Nephron (organoid): ENCODE data around the gene IRX3.

Source experiments
- H3K27ac Mint-ChIP-seq, 3 experiments: 2 replicates each; pipeline ENCODE4 v1.8.0; 2020; ENCODE audit warnings: mixed read lengths in 3 of 3, mild to moderate bottlenecking in 2 of 3, moderate library complexity in 1 of 3
- H3K27me3 Mint-ChIP-seq: 2 replicates; pipeline ENCODE4 v1.8.0; 2021; ENCODE audit warnings: low read depth, mild to moderate bottlenecking, moderate library complexity, mixed read lengths
- H3K36me3 Mint-ChIP-seq: 2 replicates; pipeline ENCODE4 v1.8.0; 2020; ENCODE audit warnings: low read depth, mixed read lengths
- H3K4me1 Mint-ChIP-seq: 2 replicates; pipeline ENCODE4 v1.8.0; 2020; ENCODE audit warnings: mixed read lengths
- H3K4me3 Mint-ChIP-seq, 3 experiments: 2 replicates each; pipeline ENCODE4 v1.8.0; 2020; ENCODE audit warnings: mild to moderate bottlenecking in 3 of 3, mixed read lengths in 3 of 3, moderate library complexity in 2 of 3
- H3K9me3 Mint-ChIP-seq: 2 replicates; pipeline ENCODE4 v1.8.0; 2020; ENCODE audit warnings: mixed read lengths
- TF ChIP-seq, protein P1 (sequence below), 3 experiments: fragments of 200-600 bp; sonication (generic); IDR thresholded peaks; one replicate each; pipeline ENCODE4 v1.5.0; 2021; ENCODE audit warnings: antibody characterized with exemption in 3 of 3; ENCODE audit not compliant: unreplicated experiment in 3 of 3

IRX3 gene

DNA sequence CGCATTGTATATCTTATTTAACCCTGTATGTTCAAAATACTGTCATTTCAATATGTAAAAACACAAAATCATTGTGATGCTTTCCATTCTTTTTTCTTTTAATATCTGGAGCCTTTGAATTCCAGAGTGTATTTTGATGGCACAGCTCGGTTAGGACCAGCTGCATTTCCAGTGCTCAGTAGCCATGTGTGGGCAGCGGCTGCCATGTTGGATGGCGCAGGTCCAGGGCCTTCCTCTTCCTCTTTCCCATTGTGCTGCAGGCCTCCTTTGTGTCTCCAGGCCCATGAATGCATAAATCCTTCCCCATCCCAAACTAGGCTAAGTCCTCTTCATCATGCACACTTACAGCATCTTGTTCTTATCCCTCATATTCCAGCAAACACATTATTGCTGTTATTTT, 13.0 kb downstream of the IRX3 start:
- H3K27me3 Mint-ChIP-seq: peaks cover 45% of the 10 kb centered on the region
- no peaks in the 10 kb centered on the region for H3K9me3 Mint-ChIP-seq
- no peaks in the 10 kb centered on the region for H3K36me3 Mint-ChIP-seq
- no peaks in the 10 kb centered on the region for H3K4me1 Mint-ChIP-seq
- no peak overlapping the region for H3K27ac Mint-ChIP-seq
- no peak overlapping the region for H3K4me3 Mint-ChIP-seq
- TF ChIP-seq, protein P1, sequence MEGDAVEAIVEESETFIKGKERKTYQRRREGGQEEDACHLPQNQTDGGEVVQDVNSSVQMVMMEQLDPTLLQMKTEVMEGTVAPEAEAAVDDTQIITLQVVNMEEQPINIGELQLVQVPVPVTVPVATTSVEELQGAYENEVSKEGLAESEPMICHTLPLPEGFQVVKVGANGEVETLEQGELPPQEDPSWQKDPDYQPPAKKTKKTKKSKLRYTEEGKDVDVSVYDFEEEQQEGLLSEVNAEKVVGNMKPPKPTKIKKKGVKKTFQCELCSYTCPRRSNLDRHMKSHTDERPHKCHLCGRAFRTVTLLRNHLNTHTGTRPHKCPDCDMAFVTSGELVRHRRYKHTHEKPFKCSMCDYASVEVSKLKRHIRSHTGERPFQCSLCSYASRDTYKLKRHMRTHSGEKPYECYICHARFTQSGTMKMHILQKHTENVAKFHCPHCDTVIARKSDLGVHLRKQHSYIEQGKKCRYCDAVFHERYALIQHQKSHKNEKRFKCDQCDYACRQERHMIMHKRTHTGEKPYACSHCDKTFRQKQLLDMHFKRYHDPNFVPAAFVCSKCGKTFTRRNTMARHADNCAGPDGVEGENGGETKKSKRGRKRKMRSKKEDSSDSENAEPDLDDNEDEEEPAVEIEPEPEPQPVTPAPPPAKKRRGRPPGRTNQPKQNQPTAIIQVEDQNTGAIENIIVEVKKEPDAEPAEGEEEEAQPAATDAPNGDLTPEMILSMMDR (IDR thresholded peaks at IDR 0.05; ENCODE audit: unreplicated experiment in 3 of 3): no peak

DNA sequence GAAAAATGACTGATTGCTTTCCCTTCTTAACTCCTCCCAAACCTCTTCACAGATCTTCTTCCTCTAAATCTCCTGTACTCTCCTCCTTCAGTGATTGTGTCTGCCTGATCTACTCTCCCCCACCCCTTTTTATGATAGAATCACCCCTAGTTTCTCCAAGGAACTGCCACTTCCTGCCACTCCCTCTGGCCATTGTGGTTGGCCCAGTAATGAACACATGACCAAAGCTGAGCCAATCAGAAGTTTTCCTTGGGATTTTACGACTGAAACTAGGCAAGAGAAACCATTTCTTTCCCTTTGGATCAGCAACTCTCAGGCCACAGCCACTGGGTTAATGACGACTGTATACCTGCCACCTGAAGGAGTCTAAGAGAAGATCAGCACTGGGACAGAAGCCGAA, 15.9 kb downstream of the IRX3 start:
- H3K36me3 Mint-ChIP-seq: no peaks in the 10 kb centered on the region
- H3K9me3 Mint-ChIP-seq: no peaks in the 10 kb centered on the region
- H3K27ac Mint-ChIP-seq: no peak overlapping the region
- H3K27me3 Mint-ChIP-seq: peaks cover 23% of the 10 kb centered on the region
- no peak overlapping the region for H3K4me3 Mint-ChIP-seq
- no peaks in the 10 kb centered on the region for H3K4me1 Mint-ChIP-seq
- TF ChIP-seq, protein P1 (IDR thresholded peaks at IDR 0.05; ENCODE audit: unreplicated experiment in 3 of 3): no peak

DNA sequence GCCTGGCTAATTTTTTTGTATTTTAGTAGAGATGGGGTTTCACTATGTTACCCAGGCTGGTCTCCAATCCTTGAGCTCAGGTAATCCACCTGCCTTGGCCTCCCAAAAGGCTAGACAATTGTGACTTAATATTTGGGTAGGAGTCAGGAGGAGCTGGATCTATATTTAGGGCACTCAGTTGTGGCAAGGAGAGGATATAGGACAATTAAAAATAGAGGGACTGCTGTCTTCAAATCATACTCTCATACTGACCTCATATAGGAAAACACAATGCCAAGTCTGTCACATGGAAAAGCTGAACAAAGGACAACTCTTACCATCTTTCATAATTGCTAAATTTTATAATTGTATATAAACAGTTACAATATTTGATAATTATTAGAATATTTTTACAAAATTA, 17.1 kb downstream of the IRX3 start:
- Mint-ChIP-seq H3K36me3 (no peaks in the 10 kb centered on the region), H3K27ac (no peak overlapping the region), H3K9me3 (peaks cover 8% of the 10 kb centered on the region), H3K27me3 (peaks cover 20% of the 10 kb centered on the region), H3K4me3 (no peak overlapping the region), H3K4me1 (no peaks in the 10 kb centered on the region)
- TF ChIP-seq, protein P1 (IDR thresholded peaks at IDR 0.05; ENCODE audit: unreplicated experiment in 3 of 3): no peak

DNA sequence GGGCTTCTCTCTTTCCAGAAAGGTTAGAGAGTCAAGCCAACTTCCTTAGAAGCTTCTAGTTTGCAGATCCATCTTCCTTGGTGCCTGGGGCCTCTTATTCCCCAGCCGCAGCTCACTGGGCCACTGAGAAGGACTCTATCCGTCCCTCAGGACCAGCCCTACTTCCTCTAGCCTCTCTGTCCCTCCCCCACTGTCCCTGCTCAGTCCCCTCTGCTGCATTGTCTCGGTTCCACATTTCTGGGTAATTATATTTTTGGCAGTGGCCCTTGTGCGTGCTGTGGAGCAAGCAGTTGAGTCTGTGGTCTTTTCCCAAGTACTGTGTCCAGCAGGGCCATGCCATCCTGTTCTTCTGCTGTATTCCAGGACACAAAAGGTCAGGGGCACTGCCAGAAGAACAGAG, 17.8 kb downstream of the IRX3 start:
- H3K27ac Mint-ChIP-seq: no peak overlapping the region
- peaks cover 21% of the 10 kb centered on the region for H3K27me3 Mint-ChIP-seq
- TF ChIP-seq, protein P1 (IDR thresholded peaks at IDR 0.05; ENCODE audit: unreplicated experiment in 3 of 3): no peak

DNA sequence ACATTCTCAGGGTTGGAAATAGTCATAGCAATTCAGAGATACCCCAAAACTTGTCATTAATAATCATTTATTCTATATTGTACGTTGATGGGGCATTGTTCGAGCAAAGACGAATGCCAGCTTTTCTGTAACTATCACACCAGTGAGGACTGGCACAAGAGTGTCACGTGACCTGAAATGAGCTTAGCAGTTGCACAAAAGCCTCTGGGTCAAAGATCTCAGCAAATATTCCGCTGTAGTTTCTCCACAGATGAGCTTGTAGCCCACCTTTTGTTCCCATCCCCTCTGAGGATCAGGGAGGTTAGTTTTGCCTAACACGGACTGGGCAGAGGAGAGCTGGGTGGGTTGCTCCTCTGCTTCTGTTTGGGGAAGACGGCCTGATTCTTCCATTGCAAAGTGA, 18.2 kb downstream of the IRX3 start:
- H3K36me3 Mint-ChIP-seq: no peaks in the 10 kb centered on the region
- no peaks in the 10 kb centered on the region for H3K4me1 Mint-ChIP-seq
- TF ChIP-seq, protein P1 (IDR thresholded peaks at IDR 0.05; ENCODE audit: unreplicated experiment in 3 of 3): no peak
- H3K4me3 Mint-ChIP-seq: no peak overlapping the region
- peaks cover 22% of the 10 kb centered on the region for H3K27me3 Mint-ChIP-seq
- peaks cover 13% of the 10 kb centered on the region for H3K9me3 Mint-ChIP-seq
- no peak overlapping the region for H3K27ac Mint-ChIP-seq

More for the DNA sequence above, 17.8 kb downstream of the IRX3 start:
- no peak overlapping the region for H3K4me3 Mint-ChIP-seq
- H3K9me3 Mint-ChIP-seq: peaks cover 9% of the 10 kb centered on the region
- no peaks in the 10 kb centered on the region for H3K36me3 Mint-ChIP-seq
- no peaks in the 10 kb centered on the region for H3K4me1 Mint-ChIP-seq

DNA sequence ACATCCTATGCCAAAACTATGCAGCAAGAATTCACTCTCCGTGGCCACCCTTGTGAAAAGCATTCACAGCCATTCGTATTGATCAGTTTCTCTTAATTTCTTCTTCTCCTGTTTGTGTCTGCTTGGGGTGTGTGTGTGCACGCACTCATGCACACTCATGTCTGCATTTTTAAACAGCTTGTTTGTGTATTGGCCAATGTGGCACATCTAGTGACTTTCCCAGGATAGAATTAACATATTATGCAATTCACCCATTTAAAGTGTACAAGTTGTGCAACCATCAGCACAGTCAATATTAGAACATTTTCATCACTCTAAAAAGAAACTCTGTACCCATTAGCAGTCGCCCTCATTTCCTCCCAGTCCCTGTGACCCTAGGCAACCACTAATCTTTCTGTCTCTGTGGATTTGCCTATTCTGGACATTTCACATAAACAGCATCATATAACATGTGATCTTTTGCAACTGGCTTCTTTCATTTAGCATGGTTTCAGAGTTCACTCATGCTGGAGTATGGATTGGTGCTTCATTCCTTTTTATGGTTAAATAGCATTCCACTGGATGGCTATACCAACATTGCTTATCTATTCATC, 20.1 kb downstream of the IRX3 start:
- no peaks in the 10 kb centered on the region for H3K4me1 Mint-ChIP-seq
- H3K9me3 Mint-ChIP-seq: peaks cover 21% of the 10 kb centered on the region
- peaks cover 24% of the 10 kb centered on the region for H3K27me3 Mint-ChIP-seq
- H3K4me3 Mint-ChIP-seq: no peak overlapping the region
- TF ChIP-seq, protein P1 (IDR thresholded peaks at IDR 0.05; ENCODE audit: unreplicated experiment in 3 of 3): no peak
- no peaks in the 10 kb centered on the region for H3K36me3 Mint-ChIP-seq
- H3K27ac Mint-ChIP-seq: no peak overlapping the region
